PC-3 (cell line): ENCODE measurements around the gene ST6GALNAC6.

Experiments
- EZH2 ChIP-seq: fragments of 300-600 bp; sonication (generic); IDR thresholded peaks from one replicate; pipeline ENCODE4 v1.6.1; 2017; ENCODE audit warnings: antibody characterized with exemption, mild to moderate bottlenecking, low read length; ENCODE audit not compliant: unreplicated experiment
- EZH2phosphoT487 ChIP-seq: fragments of 300-600 bp; sonication (generic); IDR thresholded peaks from 2 replicates; pipeline ENCODE4 v1.6.1; 2018; ENCODE audit warnings: mild to moderate bottlenecking, antibody characterized with exemption, low read length, borderline replicate concordance
- TF ChIP-seq, protein P1 (sequence below): fragments of 300-600 bp; sonication (generic); conservative IDR thresholded peaks from 2 replicates; pipeline ENCODE4 v1.5.1; 2017; ENCODE audit warnings: antibody characterized with exemption, low read depth, mild to moderate bottlenecking, low read length

DNA sequence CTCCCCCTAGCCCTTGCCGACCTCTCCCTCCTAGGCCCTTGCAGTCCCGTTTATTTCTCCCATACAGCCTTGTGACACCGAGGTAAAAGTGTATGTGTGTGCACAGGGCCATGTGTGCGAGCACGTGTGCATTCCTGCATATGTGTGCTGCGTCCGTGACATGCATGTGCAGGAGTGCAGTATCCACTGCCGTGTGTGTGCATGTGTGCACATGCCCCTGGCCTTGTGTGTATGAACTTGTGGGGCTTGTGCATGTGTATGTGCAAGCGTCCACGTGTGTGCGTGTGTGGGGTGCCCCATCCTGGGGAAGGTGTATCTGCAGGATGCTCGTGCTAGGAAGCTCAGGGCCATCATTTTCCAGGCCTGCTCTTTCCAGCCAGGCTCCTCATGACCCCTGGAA is 28.5 kb downstream of the ST6GALNAC6 start:
- TF ChIP-seq EZH2 = no peak
- TF ChIP-seq, protein P1, sequence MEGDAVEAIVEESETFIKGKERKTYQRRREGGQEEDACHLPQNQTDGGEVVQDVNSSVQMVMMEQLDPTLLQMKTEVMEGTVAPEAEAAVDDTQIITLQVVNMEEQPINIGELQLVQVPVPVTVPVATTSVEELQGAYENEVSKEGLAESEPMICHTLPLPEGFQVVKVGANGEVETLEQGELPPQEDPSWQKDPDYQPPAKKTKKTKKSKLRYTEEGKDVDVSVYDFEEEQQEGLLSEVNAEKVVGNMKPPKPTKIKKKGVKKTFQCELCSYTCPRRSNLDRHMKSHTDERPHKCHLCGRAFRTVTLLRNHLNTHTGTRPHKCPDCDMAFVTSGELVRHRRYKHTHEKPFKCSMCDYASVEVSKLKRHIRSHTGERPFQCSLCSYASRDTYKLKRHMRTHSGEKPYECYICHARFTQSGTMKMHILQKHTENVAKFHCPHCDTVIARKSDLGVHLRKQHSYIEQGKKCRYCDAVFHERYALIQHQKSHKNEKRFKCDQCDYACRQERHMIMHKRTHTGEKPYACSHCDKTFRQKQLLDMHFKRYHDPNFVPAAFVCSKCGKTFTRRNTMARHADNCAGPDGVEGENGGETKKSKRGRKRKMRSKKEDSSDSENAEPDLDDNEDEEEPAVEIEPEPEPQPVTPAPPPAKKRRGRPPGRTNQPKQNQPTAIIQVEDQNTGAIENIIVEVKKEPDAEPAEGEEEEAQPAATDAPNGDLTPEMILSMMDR = no peak
- TF ChIP-seq EZH2phosphoT487 = no peak
